CD14-positive monocyte (primary cell): ENCODE measurements around the gene FKRP. TPM values are rescaled to one million over a fixed set of nuclear protein-coding genes. Genes with fewer than 3 reads are reported as not detected.
A peak's percentile ranks its signal among the peaks of the same experiment; 100 is the strongest.

Source experiments
- DNase-seq, 3 donors: peaks; one replicate each; pipeline ENCODE4 v3.0.0-alpha.2; 2011 to 2022
- H2AFZ ChIP-seq: 2 replicates; pipeline ENCODE4 v1.6.0; 2012; ENCODE audit warnings: mild to moderate bottlenecking, low read depth, low read length, inconsistent platforms; ENCODE audit not compliant: insufficient read depth, poor library complexity, severe bottlenecking
- H3K27ac ChIP-seq, 2 donors: 1 replicate in 1 of 2; 2 replicates in 1 of 2; pipeline ENCODE4 v1.5.1; 2012 to 2013; ENCODE audit warnings: low read length in 2 of 2, control low read depth in 1 of 2, inconsistent platforms in 1 of 2, low read depth in 1 of 2, mild to moderate bottlenecking in 1 of 2
- H3K27me3 ChIP-seq, 2 donors: one replicate each; pipeline versions ENCODE4 v1.6.0 to v1.6.1; 2011 to 2013; ENCODE audit warnings: low read length in 2 of 2; ENCODE audit not compliant: control insufficient read depth in 2 of 2, insufficient read depth in 2 of 2
- H3K36me3 ChIP-seq, 2 donors: replicated peaks in 1 of 2; 1 replicate in 1 of 2; 2 replicates in 1 of 2; pipeline versions ENCODE4 v1.5.1 to v1.6.1; 2012 to 2013; ENCODE audit warnings: low read length in 2 of 2, control low read depth in 1 of 2, inconsistent platforms in 1 of 2, mild to moderate bottlenecking in 1 of 2; ENCODE audit not compliant: insufficient read depth in 2 of 2, control insufficient read depth in 1 of 2
- H3K4me1 ChIP-seq, 2 donors: 1 replicate in 1 of 2; 2 replicates in 1 of 2; pipeline versions ENCODE4 v1.5.1 to v1.6.1; 2012 to 2013; ENCODE audit warnings: low read length in 2 of 2, control low read depth in 1 of 2, inconsistent platforms in 1 of 2, mild to moderate bottlenecking in 1 of 2, moderate library complexity in 1 of 2; ENCODE audit not compliant: insufficient read depth in 2 of 2, control insufficient read depth in 1 of 2
- H3K4me2 ChIP-seq: replicated peaks from 2 replicates; pipeline ENCODE3; 2012; ENCODE audit warnings: low read length, moderate library complexity, mild to moderate bottlenecking; ENCODE audit not compliant: poor library complexity, severe bottlenecking; ENCODE audit errors: extremely low read depth
- H3K4me3 ChIP-seq, 3 experiments: fragments of 200-600 bp in 1 of 3; sonication (generic) in 1 of 3; replicated peaks in 1 of 3; 1 replicate in 2 of 3; 2 replicates in 1 of 3; pipeline ENCODE4 v1.5.1; 2011 to 2013; ENCODE audit warnings: low read length in 3 of 3, mild to moderate bottlenecking in 3 of 3, control low read depth in 2 of 3, low read depth in 2 of 3, inconsistent platforms in 1 of 3, moderate library complexity in 1 of 3
- H3K79me2 ChIP-seq: 2 replicates; pipeline ENCODE4 v1.6.0; 2012; ENCODE audit warnings: mild to moderate bottlenecking, control low read depth, inconsistent platforms, low read length, moderate library complexity; ENCODE audit not compliant: insufficient read depth
- H3K9ac ChIP-seq: 2 replicates; pipeline ENCODE4 v1.6.0; 2017; ENCODE audit warnings: low read length, mild to moderate bottlenecking; ENCODE audit not compliant: insufficient read depth, poor library complexity, severe bottlenecking
- H3K9me3 ChIP-seq, 2 donors: replicated peaks in 1 of 2; 1 replicate in 1 of 2; 2 replicates in 1 of 2; pipeline versions ENCODE4 v1.5.1 to v1.6.1; 2012 to 2013; ENCODE audit warnings: low read length in 2 of 2, control low read depth in 1 of 2; ENCODE audit not compliant: control insufficient read depth in 1 of 2, insufficient read depth in 1 of 2
- H4K20me1 ChIP-seq: 2 replicates; pipeline ENCODE4 v1.6.0; 2012; ENCODE audit warnings: mild to moderate bottlenecking, low read length, control low read depth, moderate library complexity; ENCODE audit not compliant: insufficient read depth
- H3K27ac Mint-ChIP-seq, 7 donors: one replicate each; pipeline ENCODE4 v1.8.0; 2020; ENCODE audit warnings: mild to moderate bottlenecking in 7 of 7, mixed read lengths in 7 of 7, moderate library complexity in 6 of 7, inconsistent platforms in 2 of 7
- H3K27me3 Mint-ChIP-seq, 3 donors: one replicate each; pipeline ENCODE4 v1.8.0; 2021 to 2022; ENCODE audit warnings: low read depth in 3 of 3, mild to moderate bottlenecking in 3 of 3, mixed read lengths in 3 of 3, moderate library complexity in 3 of 3, inconsistent platforms in 1 of 3
- H3K36me3 Mint-ChIP-seq, 2 donors: one replicate each; pipeline ENCODE4 v1.8.0; 2020; ENCODE audit warnings: mixed read lengths in 2 of 2, inconsistent platforms in 1 of 2, mild to moderate bottlenecking in 1 of 2
- H3K4me1 Mint-ChIP-seq: one replicate; pipeline ENCODE4 v1.8.0; 2020; ENCODE audit warnings: mild to moderate bottlenecking, mixed read lengths
- H3K4me3 Mint-ChIP-seq, 2 donors: one replicate each; pipeline ENCODE4 v1.8.0; 2020; ENCODE audit warnings: mild to moderate bottlenecking in 2 of 2, mixed read lengths in 2 of 2, moderate library complexity in 1 of 2
- H3K9me3 Mint-ChIP-seq, 7 donors: one replicate each; pipeline ENCODE4 v1.8.0; 2020 to 2022; ENCODE audit warnings: mixed read lengths in 7 of 7, mild to moderate bottlenecking in 6 of 7, moderate library complexity in 6 of 7, inconsistent platforms in 2 of 7
- CTCF ChIP-seq: fragments of 200-600 bp; IDR thresholded peaks from one replicate; pipeline ENCODE4 v1.8.0; 2022; ENCODE audit warnings: antibody characterized with exemption, mild to moderate bottlenecking
- WGBS: methylation state at CpG from one replicate; pipeline ENCODE4 v1.1.5; 2013; ENCODE audit warnings: missing lambda C conversion rate; ENCODE audit not compliant: insufficient coverage; 5-methylcytosine and 5-hydroxymethylcytosine counted together
- intact Hi-C, 2 donors: fragments of 100-400 bp; cut with micrococcal nuclease; formaldehyde crosslinking; loops; one replicate each; pipeline versions ENCODE4 v1.15.0 to v1.15.1; 2023
- polyA plus RNA-seq, 3 donors: library from polyadenylated mRNA; depleted of rRNA in 1 of 3; unstranded in 2 of 3; stranded (reverse) in 1 of 3; fragments of 300-500 nt in 2 of 3; fragments of >200 nt in 1 of 3; fragmentation: Illumina TruSeq in 2 of 3; gene quantifications; 1 replicate in 2 of 3; 2 replicates in 1 of 3; pipeline ENCODE4 v1.2.3, GENCODE V29; 2012 to 2021

The FKRP gene
- polyA plus RNA-seq, 3 donors = 2.1 to 21.5 (median 2.7) TPM

GRCh38 chr19:46731007-46731501, 14.8 kb upstream of the FKRP start:
- peaks cover 66% of the 10 kb centered on the region for H4K20me1 ChIP-seq
- intact Hi-C loops = loop anchor here (2.0 to 5.0 kb wide), 3 partner anchors 14 to 114 kb away; partner anchors contain the start of gene PRKD2 (in 1 of the 2)
- Mint-ChIP-seq H3K27me3 (peaks cover under 1 to 2% (median 2%) of the 10 kb centered on the region in 3 donors), H3K4me1 (peaks cover 73% of the 10 kb centered on the region), H3K36me3 (peaks cover 63 to 72% of the 10 kb centered on the region in 2 donors), H3K9me3 (peaks cover 0 to 2% (median 0%) of the 10 kb centered on the region in 7 donors), H3K4me3 (peak overlapping the region; percentile 78 to 94), H3K27ac (peak overlapping the region; percentile 92 to 100 (median 98))
- H3K9ac ChIP-seq = peak overlapping the region; percentile 57
- H3K27me3 ChIP-seq = no peaks in the 10 kb centered on the region
- H3K4me1 ChIP-seq = peaks cover 69 to 78% of the 10 kb centered on the region in 2 donors
- H3K9me3 ChIP-seq = no peaks in the 10 kb centered on the region
- no peak for TF ChIP-seq CTCF
- peak overlapping the region; percentile 89 to 91 for H3K27ac ChIP-seq
- peaks cover 47 to 55% of the 10 kb centered on the region in 2 donors for H3K36me3 ChIP-seq
- DNase-seq = peak; percentile 88 to 95 (median 90)
- H2AFZ ChIP-seq = no peak overlapping the region
- peak overlapping the region; percentile 18 to 73 (median 39) for H3K4me3 ChIP-seq
- H3K4me2 ChIP-seq = peak overlapping the region; percentile 82
- 1% methylated on average over 12 of the region's 14 CpGs for WGBS
- peaks cover 38% of the 10 kb centered on the region for H3K79me2 ChIP-seq

GRCh38 chr19:46731584-46731983, 14.3 kb upstream of the FKRP start:
- H3K27ac ChIP-seq = peak overlapping the region; percentile 89 to 91
- no peak overlapping the region for H2AFZ ChIP-seq
- H4K20me1 ChIP-seq = peaks cover 60% of the 10 kb centered on the region
- no peaks in the 10 kb centered on the region for H3K9me3 ChIP-seq
- H3K36me3 ChIP-seq = peaks cover 44 to 52% of the 10 kb centered on the region in 2 donors
- H3K27me3 ChIP-seq = no peaks in the 10 kb centered on the region
- peak overlapping the region; percentile 82 for H3K4me2 ChIP-seq
- H3K4me3 ChIP-seq = peak overlapping the region; percentile 18 to 73 (median 39)
- H3K4me1 ChIP-seq = peaks cover 70 to 81% of the 10 kb centered on the region in 2 donors
- WGBS = 11% methylated on average over 14 of the region's 14 CpGs
- peak; percentile 72 to 90 (median 80) for DNase-seq
- peaks cover 40% of the 10 kb centered on the region for H3K79me2 ChIP-seq
- H3K4me1 Mint-ChIP-seq = peaks cover 75% of the 10 kb centered on the region
- peaks cover 0 to 2% (median 0%) of the 10 kb centered on the region in 3 donors for H3K27me3 Mint-ChIP-seq
- peak overlapping the region; percentile 78 to 94 for H3K4me3 Mint-ChIP-seq
- H3K9me3 Mint-ChIP-seq = peaks cover 0 to 2% (median 0%) of the 10 kb centered on the region in 7 donors
- peaks cover 59 to 69% of the 10 kb centered on the region in 2 donors for H3K36me3 Mint-ChIP-seq
- intact Hi-C loops = loop anchor here (2.0 to 5.0 kb wide), 3 partner anchors 15 to 114 kb away; partner anchors contain the start of gene PRKD2 (in 1 of the 2)
- peak overlapping the region; percentile 92 to 100 (median 98) for H3K27ac Mint-ChIP-seq
- H3K9ac ChIP-seq = peak overlapping the region; percentile 57
- TF ChIP-seq CTCF = no peak
